Omental fat pad (tissue), 4 donors: Measurements from ENCODE around the gene STING1. TPM values are rescaled to one million over a fixed set of nuclear protein-coding genes. Genes with fewer than 3 reads are reported as not detected.
A peak's percentile ranks its signal among the peaks of the same experiment; 100 is the strongest.

Source experiments
- ATAC-seq: fragments of 150-250 bp; one replicate; pipeline ENCODE4 v1.9.1; 2016; ENCODE audit warnings: mild to moderate bottlenecking, moderate library complexity; ENCODE audit not compliant: low FRiP score
- DNase-seq: peaks from one replicate; pipeline ENCODE4 v3.0.0-alpha.2; 2019; ENCODE audit warnings: low spot score
- total RNA-seq, 4 donors: library from RNA; depleted of rRNA; stranded (reverse); fragments of >200 nt; gene quantifications; one replicate each; pipeline ENCODE4 v1.1.0, GENCODE V29; 2016
- TF ChIP-seq, protein P1 (sequence below), 3 donors: fragments of 450-650 bp; IDR thresholded peaks; one replicate each; pipeline ENCODE4 v1.5.1; 2016 to 2017; ENCODE audit warnings: antibody characterized with exemption in 3 of 3, mild to moderate bottlenecking in 3 of 3, moderate library complexity in 2 of 3

STING1 gene
- total RNA-seq, 4 donors from 2014 or later = 32.8 to 93.3 (median 48.7) TPM

DNA sequence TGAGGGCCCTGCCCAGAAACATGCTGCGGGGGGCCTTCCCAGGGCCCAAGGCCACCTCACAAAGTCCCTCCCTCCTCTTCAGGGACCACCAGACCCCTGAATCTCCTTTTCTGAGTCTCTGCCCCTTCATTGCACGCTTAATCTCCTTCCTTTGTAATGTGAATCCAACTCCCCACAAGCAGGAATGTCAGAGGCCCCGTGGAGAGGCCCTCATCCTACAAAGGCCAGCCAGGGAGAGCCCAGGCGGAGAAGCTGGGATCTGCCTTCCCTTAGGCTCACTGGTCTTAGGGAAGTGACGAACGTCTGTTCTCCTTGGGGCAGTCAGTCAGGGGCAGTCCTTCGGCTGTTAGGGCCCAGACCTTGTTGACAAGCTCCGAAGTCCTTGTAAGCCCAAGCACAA lies 9.5 kb downstream of the STING1 start:
- no peak for DNase-seq
- ATAC-seq = no peak
- TF ChIP-seq, protein P1, sequence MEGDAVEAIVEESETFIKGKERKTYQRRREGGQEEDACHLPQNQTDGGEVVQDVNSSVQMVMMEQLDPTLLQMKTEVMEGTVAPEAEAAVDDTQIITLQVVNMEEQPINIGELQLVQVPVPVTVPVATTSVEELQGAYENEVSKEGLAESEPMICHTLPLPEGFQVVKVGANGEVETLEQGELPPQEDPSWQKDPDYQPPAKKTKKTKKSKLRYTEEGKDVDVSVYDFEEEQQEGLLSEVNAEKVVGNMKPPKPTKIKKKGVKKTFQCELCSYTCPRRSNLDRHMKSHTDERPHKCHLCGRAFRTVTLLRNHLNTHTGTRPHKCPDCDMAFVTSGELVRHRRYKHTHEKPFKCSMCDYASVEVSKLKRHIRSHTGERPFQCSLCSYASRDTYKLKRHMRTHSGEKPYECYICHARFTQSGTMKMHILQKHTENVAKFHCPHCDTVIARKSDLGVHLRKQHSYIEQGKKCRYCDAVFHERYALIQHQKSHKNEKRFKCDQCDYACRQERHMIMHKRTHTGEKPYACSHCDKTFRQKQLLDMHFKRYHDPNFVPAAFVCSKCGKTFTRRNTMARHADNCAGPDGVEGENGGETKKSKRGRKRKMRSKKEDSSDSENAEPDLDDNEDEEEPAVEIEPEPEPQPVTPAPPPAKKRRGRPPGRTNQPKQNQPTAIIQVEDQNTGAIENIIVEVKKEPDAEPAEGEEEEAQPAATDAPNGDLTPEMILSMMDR (IDR thresholded peaks at IDR 0.05) = no peak

DNA sequence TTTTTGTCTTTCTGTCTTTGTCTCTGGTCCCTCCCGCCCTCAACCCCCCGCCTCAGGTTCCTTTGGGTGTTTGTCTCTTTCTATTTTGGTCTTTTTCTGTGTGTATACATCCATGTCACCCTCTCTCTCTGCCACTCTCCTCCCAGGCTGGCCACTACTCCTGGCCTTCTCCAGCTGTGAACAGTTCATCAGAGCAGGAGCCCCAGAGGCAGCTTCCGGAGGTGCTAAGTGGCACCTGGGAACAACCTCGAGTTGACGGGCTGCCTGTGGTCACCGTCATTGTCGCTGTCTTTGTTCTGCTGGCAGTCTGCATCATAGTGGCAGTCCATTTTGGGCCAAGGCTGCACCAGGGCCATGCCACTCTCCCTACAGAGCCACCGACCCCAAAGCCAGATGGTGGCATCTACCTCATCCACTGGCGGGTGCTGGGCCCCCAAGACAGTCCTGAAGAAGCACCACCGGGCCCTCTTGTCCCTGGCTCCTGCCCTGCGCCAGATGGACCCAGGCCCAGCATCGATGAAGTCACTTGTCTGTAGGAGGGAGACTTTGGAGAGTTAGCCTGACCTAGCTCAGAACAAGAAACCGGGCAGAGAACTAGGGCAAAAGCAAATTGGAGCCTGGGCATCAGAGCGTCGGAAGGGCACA lies 10.1 kb downstream of the STING1 start:
- TF ChIP-seq, protein P1 (IDR thresholded peaks at IDR 0.05) = no peak
- no peak for ATAC-seq
- no peak for DNase-seq

DNA sequence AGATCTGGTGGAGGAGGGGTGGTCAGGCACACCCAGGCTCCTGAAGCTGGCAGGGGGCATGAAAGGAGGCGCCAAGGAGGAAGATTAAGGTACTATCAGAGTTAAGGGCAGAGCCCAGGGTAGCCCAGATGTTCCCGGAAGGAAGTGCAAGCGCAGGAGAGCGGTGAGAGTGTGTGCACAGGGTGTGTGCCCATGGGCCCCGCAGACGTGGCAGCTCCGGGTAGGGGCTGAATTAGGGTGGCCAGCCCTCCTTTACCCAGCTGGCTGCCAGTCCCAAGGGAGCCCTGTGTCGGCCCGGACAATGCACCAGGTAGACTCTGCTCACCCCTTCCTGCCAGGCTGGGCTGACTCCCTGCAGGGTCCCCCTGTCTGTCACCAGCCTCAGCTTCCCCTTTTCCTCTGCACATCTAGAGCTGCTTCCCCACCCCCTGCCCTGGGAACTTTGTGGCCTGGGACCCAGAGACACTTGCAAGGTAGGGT lies 11.7 kb downstream of the STING1 start, which contains the start of gene SMIM33:
TSS of gene SMIM33 (plus strand) at position 184 of the 480 bp plus-strand sequence. CDS start at position 302, 118 bp downstream.
- DNase-seq = no peak
- TF ChIP-seq, protein P1 (IDR thresholded peaks at IDR 0.05) = no peak
- no peak for ATAC-seq

DNA sequence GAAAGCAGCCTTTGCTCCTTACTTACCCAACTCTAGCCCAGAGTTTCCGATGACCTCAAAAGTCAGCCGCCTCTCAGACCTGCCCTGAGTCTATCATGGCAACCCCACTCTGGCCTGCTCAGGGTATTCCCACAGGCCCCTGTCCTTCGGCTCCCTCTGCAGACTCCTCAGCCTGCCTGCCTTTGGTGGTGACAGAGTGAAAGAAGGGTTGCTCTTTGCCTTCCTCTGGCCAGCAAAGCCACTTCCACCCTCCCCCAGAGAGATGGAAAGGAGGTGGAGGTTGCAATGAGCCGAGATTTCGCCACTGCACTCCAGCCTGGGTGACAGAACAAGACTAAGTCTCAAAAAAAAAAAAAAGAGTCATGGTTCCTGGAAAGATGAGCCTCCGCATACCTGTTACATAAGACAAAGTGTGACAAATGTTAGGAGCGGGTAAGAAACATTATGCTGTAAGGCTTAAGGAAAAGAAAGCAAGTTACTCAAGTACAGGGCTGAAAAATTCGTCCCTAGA lies 14.1 kb downstream of the STING1 start:
- no peak for DNase-seq
- ATAC-seq = peak; percentile 41
- TF ChIP-seq, protein P1 (IDR thresholded peaks at IDR 0.05) = no peak

DNA sequence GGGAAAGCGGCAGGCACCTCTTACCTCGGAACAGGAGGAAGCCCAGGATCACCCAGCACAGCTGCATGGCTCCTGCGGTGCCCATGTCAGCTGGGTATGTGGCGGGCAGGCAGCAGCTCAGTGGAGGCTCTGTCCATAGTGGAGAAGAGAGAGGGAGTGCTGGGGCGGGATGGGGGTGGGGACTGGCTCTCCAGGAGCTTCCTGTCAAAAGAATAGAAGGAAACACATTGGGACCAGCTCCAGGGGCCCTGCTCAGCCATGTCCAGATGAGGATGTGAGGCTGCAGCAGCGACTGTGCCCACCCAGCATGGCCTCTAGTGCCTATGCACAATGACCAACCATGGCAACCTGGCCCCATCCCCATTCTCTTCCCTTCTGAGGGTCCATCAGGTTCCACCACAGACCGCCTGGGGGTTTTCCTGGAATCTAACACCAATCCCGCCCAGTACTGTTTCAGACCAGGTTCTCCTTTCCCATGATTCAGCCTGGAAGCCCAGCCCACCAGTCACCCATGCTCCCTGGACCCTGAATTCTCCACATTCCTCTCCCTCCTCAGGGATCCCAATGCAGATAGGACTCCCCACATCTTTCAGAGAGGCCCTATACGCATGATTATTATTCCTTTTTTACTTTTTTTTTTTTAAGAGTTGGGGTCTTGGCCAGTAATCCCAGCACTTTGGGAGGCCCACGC lies 19.8 kb downstream of the STING1 start, which contains the start of gene ECSCR:
TSS of gene ECSCR (minus strand) at position 158 of the 691 bp plus-strand sequence. CDS start at position 85, 73 bp downstream.
- DNase-seq (no peak), ATAC-seq (no peak)
- TF ChIP-seq, protein P1 (IDR thresholded peaks at IDR 0.05) = no peak

DNA sequence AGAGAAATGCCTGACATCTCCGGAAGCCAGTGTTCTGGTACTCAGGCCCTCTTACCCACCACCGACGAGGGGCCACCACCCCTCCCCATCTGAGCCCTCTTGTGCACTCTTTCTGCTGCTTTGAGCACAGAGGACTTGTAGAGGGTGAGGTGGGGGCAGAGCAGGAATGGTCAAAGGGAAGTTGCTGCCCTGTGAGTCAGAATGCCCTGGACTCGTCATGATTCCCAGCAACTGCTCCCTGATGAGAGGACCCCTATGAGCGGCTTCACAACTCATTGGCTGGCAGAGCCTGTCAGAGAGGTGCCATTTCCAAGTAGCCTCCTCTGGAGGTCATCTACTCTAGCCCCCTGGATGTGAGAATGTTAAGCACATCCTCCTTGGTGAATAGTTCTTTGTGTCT lies 20.9 kb downstream of the STING1 start:
- DNase-seq (no peak), ATAC-seq (peak; percentile 62)
- TF ChIP-seq, protein P1 (IDR thresholded peaks at IDR 0.05) = no peak
